22Rv1 (cell line): ENCODE results near the gene LRMDA.

Source experiments
- ZFX ChIP-seq: fragments of 450-650 bp; IDR thresholded peaks from 2 replicates; pipeline ENCODE4 v1.6.1; 2017; ENCODE audit warnings: antibody characterized with exemption, borderline replicate concordance
- TF ChIP-seq, protein P1 (sequence below): fragments of 450-650 bp; IDR thresholded peaks from 2 replicates; pipeline ENCODE4 v1.5.1; 2017; ENCODE audit warnings: mild to moderate bottlenecking

DNA sequence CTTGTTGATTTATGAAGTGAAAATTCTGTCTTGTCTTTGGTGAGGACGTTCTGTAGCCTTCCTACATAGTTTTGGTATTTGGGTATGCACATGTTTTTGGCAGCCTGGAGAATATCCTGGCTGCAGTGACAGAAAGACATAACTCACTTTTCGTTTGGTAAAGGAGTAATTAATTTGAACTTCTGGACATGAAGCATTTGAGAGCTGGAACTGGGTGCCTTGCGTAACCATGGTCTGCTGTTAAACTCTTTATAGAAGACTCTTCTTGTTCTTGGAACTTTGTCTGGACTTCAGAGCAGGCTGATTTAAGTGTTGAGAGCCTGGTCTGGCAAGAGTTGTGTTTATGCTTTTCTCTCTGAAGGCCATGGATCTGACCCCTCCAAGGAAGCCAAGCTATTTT lies 231.3 kb downstream of the LRMDA start:
- TF ChIP-seq, protein P1, sequence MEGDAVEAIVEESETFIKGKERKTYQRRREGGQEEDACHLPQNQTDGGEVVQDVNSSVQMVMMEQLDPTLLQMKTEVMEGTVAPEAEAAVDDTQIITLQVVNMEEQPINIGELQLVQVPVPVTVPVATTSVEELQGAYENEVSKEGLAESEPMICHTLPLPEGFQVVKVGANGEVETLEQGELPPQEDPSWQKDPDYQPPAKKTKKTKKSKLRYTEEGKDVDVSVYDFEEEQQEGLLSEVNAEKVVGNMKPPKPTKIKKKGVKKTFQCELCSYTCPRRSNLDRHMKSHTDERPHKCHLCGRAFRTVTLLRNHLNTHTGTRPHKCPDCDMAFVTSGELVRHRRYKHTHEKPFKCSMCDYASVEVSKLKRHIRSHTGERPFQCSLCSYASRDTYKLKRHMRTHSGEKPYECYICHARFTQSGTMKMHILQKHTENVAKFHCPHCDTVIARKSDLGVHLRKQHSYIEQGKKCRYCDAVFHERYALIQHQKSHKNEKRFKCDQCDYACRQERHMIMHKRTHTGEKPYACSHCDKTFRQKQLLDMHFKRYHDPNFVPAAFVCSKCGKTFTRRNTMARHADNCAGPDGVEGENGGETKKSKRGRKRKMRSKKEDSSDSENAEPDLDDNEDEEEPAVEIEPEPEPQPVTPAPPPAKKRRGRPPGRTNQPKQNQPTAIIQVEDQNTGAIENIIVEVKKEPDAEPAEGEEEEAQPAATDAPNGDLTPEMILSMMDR = no peak
- no peak for TF ChIP-seq ZFX
